K562 (cell line): ENCODE results near the gene MCTS1. TPM values are rescaled to one million over a fixed set of nuclear protein-coding genes. Genes with fewer than 3 reads are reported as not detected.

Source experiments
- ARHGAP35 ChIP-seq: fragments of 450-650 bp; IDR thresholded peaks from 2 replicates; pipeline ENCODE4 v1.6.1; 2018; ENCODE audit not compliant: partially characterized antibody
- FOSL1 ChIP-seq: fragments of 200-800 bp; sonication (Bioruptor generic); conservative IDR thresholded peaks from 2 replicates; pipeline ENCODE4 v1.6.1; 2016; ENCODE audit warnings: missing genetic modification characterization, missing compliant biosample characterization
- HDAC2 ChIP-seq: fragments of 450-650 bp; IDR thresholded peaks from 2 replicates; pipeline ENCODE4 v1.6.1; 2016; ENCODE audit warnings: mild to moderate bottlenecking
- HNRNPL ChIP-seq: fragments of 200-400 bp; formaldehyde crosslinking; IDR thresholded peaks from 2 replicates; pipeline ENCODE4 v1.6.1; 2017; ENCODE audit warnings: low read depth, mild to moderate bottlenecking, low read length
- HNRNPLL ChIP-seq: fragments of 200-400 bp; formaldehyde crosslinking; IDR thresholded peaks from 2 replicates; pipeline ENCODE4 v1.6.1; 2017; ENCODE audit warnings: low read length, low read depth, mild to moderate bottlenecking; ENCODE audit not compliant: poor library complexity, severe bottlenecking
- HNRNPUL1 ChIP-seq: fragments of 200-400 bp; formaldehyde crosslinking; IDR thresholded peaks from 2 replicates; pipeline ENCODE4 v1.6.1; 2017; ENCODE audit warnings: low read length
- JUNB ChIP-seq: fragments of 450-650 bp; formaldehyde crosslinking; conservative IDR thresholded peaks from 2 replicates; pipeline ENCODE4 v1.4.0; 2020; ENCODE audit warnings: mild to moderate bottlenecking
- KLF1 ChIP-seq: fragments of 450-650 bp; IDR thresholded peaks from 2 replicates; pipeline ENCODE4 v1.6.1; 2016; ENCODE audit warnings: missing genetic modification characterization, missing compliant biosample characterization
- MAFG ChIP-seq: fragments of 450-650 bp; conservative IDR thresholded peaks from 2 replicates; pipeline ENCODE4 v1.6.1; 2016; ENCODE audit warnings: missing genetic modification characterization, missing compliant biosample characterization
- NFYB ChIP-seq: IDR thresholded peaks from 2 replicates; pipeline ENCODE4 v1.6.1; 2011; ENCODE audit warnings: mild to moderate bottlenecking, moderate library complexity; ENCODE audit not compliant: insufficient read length; ENCODE audit errors: extremely low read depth
- NONO ChIP-seq, 2 experiments: fragments of 200-400 bp in 1 of 2; fragments of 450-650 bp in 1 of 2; formaldehyde crosslinking in 1 of 2; IDR thresholded peaks; 2 replicates each; pipeline ENCODE4 v1.6.1; 2017; ENCODE audit warnings: low read depth in 2 of 2, mild to moderate bottlenecking in 2 of 2, moderate library complexity in 2 of 2, low read length in 1 of 2
- NR2F6 ChIP-seq: fragments of 450-650 bp; formaldehyde crosslinking; IDR thresholded peaks from 2 replicates; pipeline ENCODE4 v1.4.0; 2020; ENCODE audit warnings: mild to moderate bottlenecking
- PHB2 ChIP-seq: fragments of 450-650 bp; IDR thresholded peaks from 2 replicates; pipeline ENCODE4 v1.6.1; 2017; ENCODE audit warnings: low read depth
- RBM39 ChIP-seq: fragments of 200-400 bp; formaldehyde crosslinking; optimal IDR thresholded peaks from 2 replicates; pipeline ENCODE3; 2018; ENCODE audit warnings: low read depth, low read length
- SMAD2 ChIP-seq: fragments of 150-350 bp; IDR thresholded peaks from 2 replicates; pipeline ENCODE4 v1.6.1; 2014; ENCODE audit warnings: low read depth, mild to moderate bottlenecking, low read length
- ZFP1 ChIP-seq: fragments of 450-650 bp; formaldehyde crosslinking; IDR thresholded peaks from 2 replicates; pipeline ENCODE4 v1.4.0; 2020; ENCODE audit warnings: mild to moderate bottlenecking, mixed read lengths
- ZNF551 ChIP-seq: fragments of 250-450 bp; sonication (Bioruptor Pico); IDR thresholded peaks from 2 replicates; pipeline ENCODE4 v1.5.0; 2021; ENCODE audit warnings: mild to moderate bottlenecking, moderate library complexity
- ZNF76 ChIP-seq: fragments of 250-450 bp; sonication (Bioruptor Pico); IDR thresholded peaks from 2 replicates; pipeline ENCODE4 v1.4.0; 2020; ENCODE audit warnings: mild to moderate bottlenecking, moderate library complexity, borderline replicate concordance
- polyA plus RNA-seq, 8 experiments: library from polyadenylated mRNA; depleted of rRNA in 4 of 8; stranded (reverse) in 5 of 8; unstranded in 3 of 8; fragments of >200 nt; fragmentation: Nextera tagmentation in 2 of 8; fragmentation: Illumina TruSeq in 1 of 8; extraction: Ambion mirVana in 2 of 8; extraction: Trizol in 1 of 8; gene quantifications; 2 replicates each; pipeline versions ENCODE4 v1.2.1 to v1.2.3, GENCODE V29; 2011 to 2014; ENCODE audit warnings: inconsistent platforms in 1 of 8, missing spikeins in 1 of 8
- total RNA-seq, 7 experiments: library from RNA; depleted of rRNA in 6 of 7; stranded (reverse); fragments of >200 nt in 6 of 7; fragmentation: Illumina TruSeq in 2 of 7; extraction: Trizol in 2 of 7; gene quantifications; 2 replicates each; pipeline versions ENCODE4 v1.2.1 to v1.2.3, GENCODE V29; 2011 to 2021; ENCODE audit warnings: low replicate concordance in 1 of 7
- TF ChIP-seq, protein P1 (sequence below): sonication (generic); formaldehyde crosslinking; IDR thresholded peaks from 2 replicates; pipeline ENCODE4 v1.8.1; 2023; ENCODE audit warnings: missing genetic modification reagents, mild to moderate bottlenecking, borderline replicate concordance
- TF ChIP-seq, protein P2 (sequence below): fragments of 250-450 bp; sonication (Bioruptor Pico); IDR thresholded peaks from 2 replicates; pipeline ENCODE4 v1.5.0; 2021; ENCODE audit warnings: mild to moderate bottlenecking, moderate library complexity
- TF ChIP-seq, protein P3 (sequence below), 2 experiments: fragments of 450-650 bp in 1 of 2; sonication (generic) in 1 of 2; formaldehyde crosslinking; conservative IDR thresholded peaks; 2 replicates each; pipeline versions ENCODE4 v1.4.0 to v1.8.1; 2020 to 2022; ENCODE audit warnings: mild to moderate bottlenecking in 1 of 2, missing genetic modification reagents in 1 of 2

MCTS1 gene
- total and polyA plus RNA-seq, 9 of the 15 experiments (the other 6 are each of a cell fraction or from before 2014, with no cell fraction given), result 65.3 to 300 (median 152) TPM

DNA sequence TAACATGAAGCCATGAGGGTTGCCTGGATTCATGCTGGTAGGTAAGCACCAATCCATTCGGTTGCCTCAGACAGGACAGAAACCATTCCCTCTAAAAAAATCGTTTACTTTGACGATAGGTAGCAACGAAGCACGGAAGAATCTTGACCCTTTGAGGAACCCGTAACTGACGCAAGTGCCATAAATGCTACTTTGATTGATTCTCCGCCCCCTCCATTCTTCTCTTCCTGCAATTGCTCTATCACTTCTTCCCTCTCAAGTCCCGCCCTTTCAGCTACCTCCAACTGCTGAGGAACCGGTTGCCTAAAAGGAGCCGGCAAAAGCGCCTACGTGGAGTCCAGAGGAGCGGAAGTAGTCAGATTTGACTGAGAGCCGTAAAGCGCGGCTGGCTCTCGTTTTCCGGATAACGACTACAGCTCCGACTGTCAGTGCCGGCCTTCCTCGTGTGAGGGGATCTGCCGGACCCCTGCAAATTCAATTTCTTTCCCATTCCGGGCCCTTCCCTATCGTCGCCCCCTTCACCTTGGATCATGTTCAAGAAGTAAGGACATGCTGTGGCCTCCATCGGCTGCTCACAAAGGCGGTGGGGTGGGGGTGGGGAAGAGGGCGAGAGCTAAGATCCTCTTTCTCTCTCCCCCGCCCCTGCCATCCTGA is at the start of gene MCTS1 (continued):
- TF ChIP-seq, protein P1, sequence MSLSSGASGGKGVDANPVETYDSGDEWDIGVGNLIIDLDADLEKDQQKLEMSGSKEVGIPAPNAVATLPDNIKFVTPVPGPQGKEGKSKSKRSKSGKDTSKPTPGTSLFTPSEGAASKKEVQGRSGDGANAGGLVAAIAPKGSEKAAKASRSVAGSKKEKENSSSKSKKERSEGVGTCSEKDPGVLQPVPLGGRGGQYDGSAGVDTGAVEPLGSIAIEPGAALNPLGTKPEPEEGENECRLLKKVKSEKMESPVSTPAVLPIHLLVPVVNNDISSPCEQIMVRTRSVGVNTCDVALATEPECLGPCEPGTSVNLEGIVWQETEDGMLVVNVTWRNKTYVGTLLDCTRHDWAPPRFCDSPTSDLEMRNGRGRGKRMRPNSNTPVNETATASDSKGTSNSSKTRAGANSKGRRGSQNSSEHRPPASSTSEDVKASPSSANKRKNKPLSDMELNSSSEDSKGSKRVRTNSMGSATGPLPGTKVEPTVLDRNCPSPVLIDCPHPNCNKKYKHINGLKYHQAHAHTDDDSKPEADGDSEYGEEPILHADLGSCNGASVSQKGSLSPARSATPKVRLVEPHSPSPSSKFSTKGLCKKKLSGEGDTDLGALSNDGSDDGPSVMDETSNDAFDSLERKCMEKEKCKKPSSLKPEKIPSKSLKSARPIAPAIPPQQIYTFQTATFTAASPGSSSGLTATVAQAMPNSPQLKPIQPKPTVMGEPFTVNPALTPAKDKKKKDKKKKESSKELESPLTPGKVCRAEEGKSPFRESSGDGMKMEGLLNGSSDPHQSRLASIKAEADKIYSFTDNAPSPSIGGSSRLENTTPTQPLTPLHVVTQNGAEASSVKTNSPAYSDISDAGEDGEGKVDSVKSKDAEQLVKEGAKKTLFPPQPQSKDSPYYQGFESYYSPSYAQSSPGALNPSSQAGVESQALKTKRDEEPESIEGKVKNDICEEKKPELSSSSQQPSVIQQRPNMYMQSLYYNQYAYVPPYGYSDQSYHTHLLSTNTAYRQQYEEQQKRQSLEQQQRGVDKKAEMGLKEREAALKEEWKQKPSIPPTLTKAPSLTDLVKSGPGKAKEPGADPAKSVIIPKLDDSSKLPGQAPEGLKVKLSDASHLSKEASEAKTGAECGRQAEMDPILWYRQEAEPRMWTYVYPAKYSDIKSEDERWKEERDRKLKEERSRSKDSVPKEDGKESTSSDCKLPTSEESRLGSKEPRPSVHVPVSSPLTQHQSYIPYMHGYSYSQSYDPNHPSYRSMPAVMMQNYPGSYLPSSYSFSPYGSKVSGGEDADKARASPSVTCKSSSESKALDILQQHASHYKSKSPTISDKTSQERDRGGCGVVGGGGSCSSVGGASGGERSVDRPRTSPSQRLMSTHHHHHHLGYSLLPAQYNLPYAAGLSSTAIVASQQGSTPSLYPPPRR (CRISPR knock-in tag), result no peak
- peak; percentile 61; the same call in 1 of the 2 replicates for TF ChIP-seq HDAC2
- TF ChIP-seq ZNF76, result no peak
- TF ChIP-seq, protein P2, sequence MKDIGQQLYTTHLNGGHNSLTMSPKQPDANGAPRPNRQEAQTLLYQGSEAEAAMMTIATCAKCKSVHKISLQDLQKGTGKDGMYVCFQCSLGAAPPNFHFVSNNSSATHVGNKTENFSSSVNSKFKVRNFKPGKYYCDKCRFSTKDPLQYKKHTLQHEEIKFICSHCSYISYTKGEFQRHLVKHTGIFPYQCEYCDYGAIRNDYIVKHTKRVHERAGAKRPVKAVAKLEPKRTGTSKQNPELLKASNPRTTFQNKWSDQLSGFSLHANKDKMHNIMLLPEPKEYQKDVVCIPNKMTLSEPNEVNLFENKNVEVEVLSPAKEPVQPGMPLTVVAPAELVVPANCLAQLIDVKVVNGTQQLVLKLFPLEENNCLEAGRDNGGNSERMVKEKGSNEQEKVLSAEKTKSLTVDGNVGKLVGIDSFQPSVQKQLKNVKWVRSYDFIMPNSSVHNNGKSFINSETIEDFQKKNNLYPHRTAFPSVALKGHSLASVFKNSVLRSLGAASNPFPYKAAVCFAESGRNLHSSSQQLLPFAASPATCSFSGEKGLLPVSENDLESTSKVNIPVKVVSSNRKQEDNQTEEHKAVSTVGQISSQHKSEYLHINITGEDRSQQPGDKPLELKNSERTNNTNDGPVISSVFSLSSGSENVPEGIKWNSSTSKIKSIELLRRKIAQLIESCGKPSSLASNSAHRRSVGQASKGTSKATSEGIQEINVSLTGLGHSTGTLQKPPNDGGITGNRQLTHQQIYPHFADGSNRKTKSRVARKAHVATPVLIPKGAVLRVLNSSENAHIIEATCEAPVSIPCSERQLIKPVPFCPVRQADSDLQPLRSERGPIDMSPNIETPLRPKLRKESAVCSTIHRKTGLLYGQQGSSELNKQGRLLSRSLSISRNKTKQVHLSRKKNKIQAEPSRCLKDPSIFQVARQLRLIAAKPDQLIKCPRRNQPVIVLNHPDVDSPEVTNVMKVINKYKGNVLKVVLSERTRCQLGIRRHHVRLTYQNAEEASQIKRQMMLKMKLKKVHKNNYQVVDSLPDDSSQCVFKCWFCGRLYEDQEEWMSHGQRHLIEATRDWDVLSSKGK (CRISPR knock-in tag), result no peak
- no peak for TF ChIP-seq NR2F6
- no peak for TF ChIP-seq HNRNPL
- TF ChIP-seq ARHGAP35, result no peak
- TF ChIP-seq HNRNPLL, result peak; percentile 83
- no peak for TF ChIP-seq ZNF551 (CRISPR knock-in tag)
- no peak for TF ChIP-seq JUNB (CRISPR knock-in tag)
- no peak for TF ChIP-seq MAFG (tag)
- no peak for TF ChIP-seq SMAD2
- TF ChIP-seq KLF1 (tag), result no peak
- no peak for TF ChIP-seq HNRNPUL1
- TF ChIP-seq FOSL1, result 0 out of 2 replicates have a peak, but pooled peaks have one; percentile 36
- no peak for TF ChIP-seq ZFP1 (CRISPR knock-in tag)
- no peak for TF ChIP-seq NFYB
- TF ChIP-seq, protein P3, sequence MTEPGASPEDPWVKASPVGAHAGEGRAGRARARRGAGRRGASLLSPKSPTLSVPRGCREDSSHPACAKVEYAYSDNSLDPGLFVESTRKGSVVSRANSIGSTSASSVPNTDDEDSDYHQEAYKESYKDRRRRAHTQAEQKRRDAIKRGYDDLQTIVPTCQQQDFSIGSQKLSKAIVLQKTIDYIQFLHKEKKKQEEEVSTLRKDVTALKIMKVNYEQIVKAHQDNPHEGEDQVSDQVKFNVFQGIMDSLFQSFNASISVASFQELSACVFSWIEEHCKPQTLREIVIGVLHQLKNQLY (CRISPR knock-in tag; conservative IDR thresholded peaks at IDR 0.05), result no peak
- no peak for TF ChIP-seq NONO (IDR thresholded peaks at IDR 0.05; ENCODE audit: low read depth in 2 of 2, low read length in 1 of 2)
- no peak for TF ChIP-seq RBM39
- no peak for TF ChIP-seq PHB2
